HUES48 (cell line): ENCODE data around the gene CD44.
"Not testable (repeated sequence)": the region's sequence is repeated elsewhere in the genome, so short reads cannot be mapped to it uniquely, and the experiment has no call there.

Experiments
- H3K27ac ChIP-seq: one replicate; pipeline ENCODE4 v1.7.0; 2013; ENCODE audit warnings: low read depth, low read length, inconsistent platforms
- H3K27me3 ChIP-seq: 2 replicates; pipeline ENCODE4 v1.6.1; 2013; ENCODE audit warnings: mild to moderate bottlenecking, low read length; ENCODE audit not compliant: control insufficient read depth, insufficient read depth
- H3K36me3 ChIP-seq: 2 replicates; pipeline ENCODE4 v1.6.1; 2013; ENCODE audit warnings: low read length; ENCODE audit not compliant: control insufficient read depth, insufficient read depth
- H3K4me1 ChIP-seq: 2 replicates; pipeline ENCODE4 v1.6.1; 2013; ENCODE audit warnings: mild to moderate bottlenecking, low read length; ENCODE audit not compliant: control insufficient read depth, insufficient read depth
- H3K4me3 ChIP-seq: 2 replicates; pipeline ENCODE4 v1.5.1; 2013; ENCODE audit warnings: mild to moderate bottlenecking, low read depth, low read length
- H3K9ac ChIP-seq: 2 replicates; pipeline ENCODE4 v1.6.1; 2013; ENCODE audit warnings: mild to moderate bottlenecking, low read depth, low read length, moderate library complexity
- H3K9me3 ChIP-seq: 2 replicates; pipeline ENCODE4 v1.6.1; 2013; ENCODE audit warnings: low read length; ENCODE audit not compliant: control insufficient read depth, insufficient read depth

CD44 gene

DNA sequence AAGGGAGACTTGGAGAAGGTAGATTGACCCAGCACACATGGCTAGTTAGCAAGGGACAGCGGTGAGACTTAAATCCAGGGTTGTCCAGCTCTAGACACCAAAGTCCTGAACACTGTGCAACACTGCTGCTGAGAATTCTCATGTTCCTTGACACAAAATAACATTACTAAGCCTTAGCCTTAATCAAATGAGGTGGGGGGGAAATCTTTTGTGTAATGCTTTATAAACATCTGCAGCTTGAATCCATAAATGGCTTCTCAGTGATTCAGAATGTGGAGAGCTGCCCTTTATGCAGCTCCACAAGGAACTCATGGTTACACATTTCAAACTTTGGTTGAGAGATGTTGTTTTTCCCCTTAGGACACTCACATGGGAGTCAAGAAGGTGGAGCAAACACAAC is 80.0 kb downstream of the CD44 start:
- peaks cover 28% of the 10 kb centered on the region for H3K4me1 ChIP-seq
- no peaks in the 10 kb centered on the region for H3K9me3 ChIP-seq
- no peaks in the 10 kb centered on the region for H3K27me3 ChIP-seq
- H3K4me3 ChIP-seq, result no peak overlapping the region
- H3K9ac ChIP-seq, result no peak overlapping the region
- no peak overlapping the region for H3K27ac ChIP-seq
- no peaks in the 10 kb centered on the region for H3K36me3 ChIP-seq

DNA sequence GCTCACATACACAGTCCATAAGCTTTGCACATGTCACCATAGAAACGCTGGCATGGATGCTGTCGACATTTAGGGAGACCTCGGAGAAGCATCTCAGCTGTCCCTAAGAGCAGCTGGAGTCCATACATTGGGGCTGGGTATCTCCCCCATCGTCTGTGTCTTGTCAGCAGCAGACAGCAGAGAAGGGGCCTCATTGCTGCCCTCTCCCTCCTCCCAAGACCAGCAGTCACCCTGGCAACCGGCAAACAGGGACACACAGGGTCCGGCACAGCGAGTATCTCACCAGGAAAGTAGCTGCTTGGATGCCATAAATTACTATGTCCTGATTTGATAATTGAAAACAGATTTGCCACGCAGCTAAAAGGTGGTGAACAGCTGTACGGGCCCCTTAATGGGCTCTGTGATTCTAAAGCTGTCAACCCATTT is 84.4 kb downstream of the CD44 start:
- Histone ChIP-seq H3K9ac (no peak overlapping the region), H3K27me3 (no peaks in the 10 kb centered on the region), H3K9me3 (no peaks in the 10 kb centered on the region), H3K4me1 (no peaks in the 10 kb centered on the region), H3K27ac (no peak overlapping the region), H3K4me3 (no peak overlapping the region), H3K36me3 (no peaks in the 10 kb centered on the region)

DNA sequence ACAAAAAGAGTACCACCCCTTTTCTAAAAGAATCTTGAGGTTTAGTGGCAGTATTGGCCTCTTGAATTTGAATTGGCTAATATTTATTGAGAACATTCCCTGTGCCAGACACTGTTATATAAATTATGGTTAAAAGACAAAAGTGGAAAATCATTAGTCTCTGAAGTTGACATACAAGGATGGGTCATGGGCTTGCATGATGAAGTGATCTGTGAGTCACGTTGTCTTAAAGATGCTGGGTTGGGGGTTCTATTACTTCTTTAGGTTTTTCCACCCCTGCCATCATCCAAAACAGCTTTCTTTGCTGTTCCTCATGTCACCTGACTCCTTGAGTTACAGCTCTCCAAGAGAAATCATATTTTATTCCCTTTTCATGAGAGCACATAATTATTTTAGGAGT is 85.0 kb downstream of the CD44 start:
- H3K9ac ChIP-seq, result no peak overlapping the region
- no peaks in the 10 kb centered on the region for H3K4me1 ChIP-seq
- H3K27me3 ChIP-seq, result no peaks in the 10 kb centered on the region
- H3K27ac ChIP-seq, result no peak overlapping the region
- no peak overlapping the region for H3K4me3 ChIP-seq
- no peaks in the 10 kb centered on the region for H3K9me3 ChIP-seq
- no peaks in the 10 kb centered on the region for H3K36me3 ChIP-seq

DNA sequence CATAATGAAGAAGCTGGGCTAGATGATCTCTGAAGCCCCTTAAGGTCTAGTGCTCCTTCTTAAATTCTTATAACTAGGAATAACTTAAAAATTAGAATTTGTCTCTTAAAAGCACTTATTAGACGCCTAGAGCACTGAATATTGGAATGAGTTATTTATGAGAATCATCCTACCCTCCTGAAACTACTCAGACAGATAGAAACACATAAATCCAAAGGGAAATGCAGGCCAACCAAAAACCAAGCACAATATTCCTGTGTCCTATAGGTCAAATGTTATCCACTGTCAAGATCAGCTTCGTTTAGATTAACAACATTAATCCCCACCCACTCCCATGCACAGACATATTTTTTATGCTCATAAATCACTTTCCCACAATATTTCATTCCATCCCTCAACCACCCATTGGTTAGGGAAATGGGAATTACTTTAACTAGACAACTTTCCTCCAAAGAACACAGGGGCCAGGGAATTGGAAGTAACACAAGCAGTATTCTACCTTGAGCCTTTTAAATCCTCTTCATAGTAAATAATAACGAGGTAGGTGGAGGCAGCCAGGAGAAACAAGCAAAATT is 87.1 kb downstream of the CD44 start:
- no peaks in the 10 kb centered on the region for H3K4me1 ChIP-seq
- no peaks in the 10 kb centered on the region for H3K27me3 ChIP-seq
- no peak overlapping the region for H3K27ac ChIP-seq
- H3K36me3 ChIP-seq, result no peaks in the 10 kb centered on the region
- no peak overlapping the region for H3K4me3 ChIP-seq
- H3K9me3 ChIP-seq, result no peaks in the 10 kb centered on the region
- no peak overlapping the region for H3K9ac ChIP-seq

DNA sequence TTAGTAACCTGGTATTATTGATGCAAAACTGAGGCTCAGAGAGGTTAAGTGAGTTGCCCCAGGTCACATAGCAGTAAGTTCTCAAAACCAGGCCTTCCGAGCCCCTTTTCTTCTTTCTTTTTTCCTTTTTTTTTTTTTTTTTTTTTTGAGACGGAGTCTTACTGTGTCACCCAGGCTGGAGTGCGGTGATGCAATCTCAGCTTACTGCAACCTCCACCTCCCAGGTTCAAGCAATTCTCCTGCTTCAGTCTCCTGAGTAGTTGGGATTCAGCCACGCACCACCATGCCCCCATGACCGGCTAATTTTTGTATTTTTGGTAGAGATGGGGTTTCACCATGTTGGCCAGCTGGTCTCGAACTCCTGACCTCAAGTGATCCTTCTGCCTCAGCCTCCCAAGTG is 87.8 kb downstream of the CD44 start:
- not testable (repeated sequence) for H3K36me3 ChIP-seq, H3K9ac ChIP-seq

DNA sequence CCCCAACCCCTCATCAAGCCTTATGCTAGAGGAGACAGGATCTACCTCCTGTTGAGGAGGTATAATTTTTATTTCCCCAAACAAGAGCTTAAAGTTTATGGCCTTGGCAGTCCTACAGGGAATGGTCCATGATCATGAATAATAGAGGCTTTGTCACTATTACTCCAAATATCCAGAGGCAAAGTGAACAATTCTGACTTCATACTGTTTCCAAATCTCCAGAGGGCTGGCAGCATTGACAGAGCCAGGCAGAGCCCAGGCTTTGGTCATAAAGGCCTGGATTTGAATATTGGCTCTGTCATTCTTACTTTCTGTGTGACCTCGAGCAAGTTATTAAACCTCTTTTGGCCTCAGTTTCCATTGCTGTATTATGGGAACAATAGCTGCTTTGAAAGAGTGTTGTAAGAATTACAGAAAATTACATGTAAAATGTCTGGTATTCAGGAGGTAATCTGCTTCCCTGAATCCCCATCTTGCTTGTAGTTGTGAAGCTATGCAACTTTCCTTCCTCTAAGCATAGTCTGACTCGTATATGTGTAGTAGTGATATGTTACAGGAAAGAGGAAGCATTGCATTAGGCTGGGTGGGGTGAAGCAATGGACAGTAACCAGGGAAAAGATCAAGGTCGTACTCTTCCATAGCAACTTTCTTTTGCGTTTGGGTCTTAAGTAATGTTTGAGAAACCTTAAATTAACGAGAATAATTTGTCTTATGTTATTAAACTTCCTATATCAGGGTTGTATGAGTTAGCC is 88.8 kb downstream of the CD44 start:
- no peak overlapping the region for H3K9ac ChIP-seq
- no peaks in the 10 kb centered on the region for H3K36me3 ChIP-seq
- no peak overlapping the region for H3K4me3 ChIP-seq
- no peaks in the 10 kb centered on the region for H3K9me3 ChIP-seq
- H3K4me1 ChIP-seq, result no peaks in the 10 kb centered on the region
- H3K27ac ChIP-seq, result no peak overlapping the region
- H3K27me3 ChIP-seq, result no peaks in the 10 kb centered on the region

More for the DNA sequence above, 87.8 kb downstream of the CD44 start:
- not testable (repeated sequence) for H3K4me1 ChIP-seq, H3K27ac ChIP-seq, H3K27me3 ChIP-seq, H3K4me3 ChIP-seq, H3K9me3 ChIP-seq

DNA sequence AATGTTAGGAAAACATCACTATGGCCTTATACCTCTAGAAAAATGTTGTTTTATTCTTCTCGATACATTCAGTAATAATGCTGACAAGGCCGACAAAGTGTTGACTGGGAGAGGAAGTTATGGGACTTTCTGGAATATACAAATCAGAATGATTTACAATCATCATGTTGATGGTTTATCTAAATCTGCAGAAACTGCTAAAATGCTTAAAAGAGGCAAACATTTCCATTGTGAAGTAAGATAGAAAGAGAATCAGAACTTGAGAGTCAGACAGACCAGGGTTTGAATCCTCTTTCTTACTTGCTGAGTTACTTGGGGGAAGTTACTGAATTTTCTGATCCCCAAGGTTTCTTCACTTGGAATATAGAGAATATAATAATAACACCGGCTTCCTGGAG is 89.4 kb downstream of the CD44 start:
- H3K27ac ChIP-seq, result no peak overlapping the region
- H3K9me3 ChIP-seq, result no peaks in the 10 kb centered on the region
- H3K4me3 ChIP-seq, result no peak overlapping the region
- no peaks in the 10 kb centered on the region for H3K4me1 ChIP-seq
- no peak overlapping the region for H3K9ac ChIP-seq
- no peaks in the 10 kb centered on the region for H3K36me3 ChIP-seq
- H3K27me3 ChIP-seq, result no peaks in the 10 kb centered on the region

DNA sequence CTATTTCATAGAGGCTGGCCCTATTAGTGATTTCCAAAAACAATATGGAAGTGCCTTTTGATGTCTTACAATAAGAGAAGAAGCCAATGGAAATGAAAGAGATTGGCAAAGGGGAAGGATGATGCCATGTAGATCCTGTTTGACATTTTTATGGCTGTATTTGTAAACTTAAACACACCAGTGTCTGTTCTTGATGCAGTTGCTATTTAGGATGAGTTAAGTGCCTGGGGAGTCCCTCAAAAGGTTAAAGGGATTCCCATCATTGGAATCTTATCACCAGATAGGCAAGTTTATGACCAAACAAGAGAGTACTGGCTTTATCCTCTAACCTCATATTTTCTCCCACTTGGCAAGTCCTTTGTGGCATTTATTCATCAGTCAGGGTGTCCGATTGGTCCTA is 91.4 kb downstream of the CD44 start:
- H3K27ac ChIP-seq, result no peak overlapping the region
- no peak overlapping the region for H3K9ac ChIP-seq
- no peak overlapping the region for H3K4me3 ChIP-seq
- no peaks in the 10 kb centered on the region for H3K9me3 ChIP-seq
- H3K4me1 ChIP-seq, result no peaks in the 10 kb centered on the region
- H3K36me3 ChIP-seq, result no peaks in the 10 kb centered on the region
- H3K27me3 ChIP-seq, result no peaks in the 10 kb centered on the region

DNA sequence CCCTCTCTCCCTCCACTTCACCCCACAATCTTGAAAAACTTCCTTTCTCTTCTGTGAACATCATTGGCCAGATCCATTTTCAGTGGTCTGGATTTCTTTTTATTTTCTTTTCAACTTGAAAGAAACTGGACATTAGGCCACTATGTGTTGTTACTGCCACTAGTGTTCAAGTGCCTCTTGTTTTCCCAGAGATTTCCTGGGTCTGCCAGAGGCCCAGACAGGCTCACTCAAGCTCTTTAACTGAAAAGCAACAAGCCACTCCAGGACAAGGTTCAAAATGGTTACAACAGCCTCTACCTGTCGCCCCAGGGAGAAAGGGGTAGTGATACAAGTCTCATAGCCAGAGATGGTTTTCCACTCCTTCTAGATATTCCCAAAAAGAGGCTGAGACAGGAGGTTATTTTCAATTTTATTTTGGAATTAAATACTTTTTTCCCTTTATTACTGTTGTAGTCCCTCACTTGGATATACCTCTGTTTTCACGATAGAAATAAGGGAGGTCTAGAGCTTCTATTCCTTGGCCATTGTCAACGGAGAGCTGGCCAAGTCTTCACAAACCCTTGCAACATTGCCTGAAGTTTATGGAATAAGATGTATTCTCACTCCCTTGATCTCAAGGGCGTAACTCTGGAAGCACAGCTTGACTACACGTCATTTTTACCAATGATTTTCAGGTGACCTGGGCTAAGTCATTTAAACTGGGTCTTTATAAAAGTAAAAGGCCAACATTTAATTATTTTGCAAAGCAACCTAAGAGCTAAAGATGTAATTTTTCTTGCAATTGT is 92.3 kb downstream of the CD44 start:
- no peak overlapping the region for H3K4me3 ChIP-seq
- H3K27me3 ChIP-seq, result no peaks in the 10 kb centered on the region
- no peaks in the 10 kb centered on the region for H3K4me1 ChIP-seq
- no peaks in the 10 kb centered on the region for H3K9me3 ChIP-seq
- no peaks in the 10 kb centered on the region for H3K36me3 ChIP-seq
- H3K9ac ChIP-seq, result no peak overlapping the region
- H3K27ac ChIP-seq, result no peak overlapping the region

DNA sequence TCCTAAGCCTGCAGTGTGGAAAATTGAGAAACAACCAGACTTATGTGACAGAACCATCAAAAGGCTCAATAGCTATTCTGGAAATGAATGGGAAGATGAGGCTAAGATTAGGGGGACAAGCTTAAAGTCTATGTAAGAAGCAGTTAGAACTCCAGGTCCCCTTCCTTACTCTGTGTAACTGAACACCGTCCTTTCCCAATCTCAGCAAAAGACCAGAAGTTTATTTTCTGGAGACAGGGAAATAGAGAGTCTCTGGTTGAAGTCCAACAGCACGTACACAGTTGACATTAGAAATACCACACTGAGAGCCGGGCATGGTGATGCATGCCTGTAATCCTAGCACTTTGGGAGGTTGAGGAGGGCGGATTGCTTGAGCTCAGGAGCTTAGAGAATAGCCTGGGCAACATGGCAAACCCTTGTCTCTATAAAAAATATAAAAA is 93.9 kb downstream of the CD44 start:
- Histone ChIP-seq H3K9ac (no peak overlapping the region), H3K4me3 (no peak overlapping the region), H3K27me3 (no peaks in the 10 kb centered on the region), H3K9me3 (no peaks in the 10 kb centered on the region), H3K4me1 (peaks cover 8% of the 10 kb centered on the region; the same call in 1 of the 2 replicates), H3K36me3 (no peaks in the 10 kb centered on the region), H3K27ac (no peak overlapping the region)

DNA sequence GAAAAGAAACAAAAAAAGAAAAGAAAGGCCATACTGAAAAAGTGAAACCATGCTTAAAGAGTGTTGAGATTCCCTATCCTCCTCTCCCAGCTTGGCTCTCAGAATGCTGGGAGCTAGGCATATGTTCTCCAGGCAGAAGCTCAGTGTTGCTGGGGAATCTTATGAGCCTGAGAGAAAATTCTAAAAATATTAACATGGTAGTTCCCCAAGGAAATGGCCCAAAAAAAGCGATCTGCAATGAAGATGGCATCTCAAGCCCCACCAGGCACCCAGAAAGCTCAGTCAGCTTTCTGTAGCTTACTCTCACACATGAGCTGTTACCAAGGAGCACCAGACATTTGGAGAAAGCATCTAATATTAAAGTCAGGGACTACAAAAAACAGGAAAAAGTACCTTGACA is 94.5 kb downstream of the CD44 start:
- Histone ChIP-seq H3K9me3 (no peaks in the 10 kb centered on the region), H3K27ac (no peak overlapping the region), H3K4me1 (peaks cover 9% of the 10 kb centered on the region; the same call in 1 of the 2 replicates), H3K9ac (no peak overlapping the region), H3K4me3 (no peak overlapping the region), H3K27me3 (no peaks in the 10 kb centered on the region), H3K36me3 (no peaks in the 10 kb centered on the region)
